OCI-LY7 (cell line): Measurements from ENCODE around the gene ADCY9. TPM values are rescaled to one million over a fixed set of nuclear protein-coding genes. Genes with fewer than 3 reads are reported as not detected.

Source experiments
- BruUV-seq: library from RNA; stranded (reverse); fragments of 400-500 nt; replicated peaks from 2 replicates; lab custom pipeline; 2021; lab: Mats Ljungman, UMichigan
- CTCF ChIA-PET: fragments of 300-600 bp; sonication (Branson Sonifier 250); formaldehyde crosslinking; loops from one replicate; lab custom pipeline; 2022; ENCODE audit warnings: antibody characterized with exemption; ENCODE audit not compliant: unreplicated experiment; lab: Charles Lee
- POLR2A ChIA-PET: fragments of 300-600 bp; sonication (Branson Sonifier 250); formaldehyde crosslinking; loops from one replicate; lab custom pipeline; 2022; ENCODE audit warnings: antibody characterized with exemption; lab: Charles Lee
- DNase-seq: peaks from one replicate; pipeline ENCODE4 v3.0.0-alpha.2; 2015; ENCODE audit warnings: low spot score
- H2AFZ ChIP-seq: fragments of 200-600 bp; sonication (generic), shearing (Covaris generic); 2 replicates; pipeline ENCODE4 v1.6.1; 2014; ENCODE audit warnings: mild to moderate bottlenecking, antibody characterized with exemption, low read length, moderate library complexity
- H3K27ac ChIP-seq: fragments of 200-600 bp; sonication (generic); 2 replicates; pipeline ENCODE4 v1.5.1; 2014; ENCODE audit warnings: mixed run types, low read depth, mild to moderate bottlenecking, moderate library complexity, low read length, inconsistent platforms; ENCODE audit not compliant: poor library complexity, severe bottlenecking
- H3K36me3 ChIP-seq: fragments of 200-600 bp; sonication (generic); 2 replicates; pipeline ENCODE4 v1.6.1; 2014; ENCODE audit warnings: mild to moderate bottlenecking, antibody characterized with exemption, low read length, moderate library complexity, mixed read lengths; ENCODE audit not compliant: insufficient read depth
- H3K4me1 ChIP-seq: fragments of 200-600 bp; sonication (generic); 2 replicates; pipeline ENCODE4 v1.5.1; 2014; ENCODE audit warnings: mild to moderate bottlenecking, low read length; ENCODE audit not compliant: insufficient read depth, poor library complexity, severe bottlenecking
- H3K4me2 ChIP-seq: fragments of 200-600 bp; sonication (generic); 2 replicates; pipeline ENCODE4 v1.6.1; 2014; ENCODE audit warnings: mild to moderate bottlenecking, low read length
- H3K4me3 ChIP-seq: fragments of 200-600 bp; sonication (generic); 2 replicates; pipeline ENCODE4 v1.5.1; 2014; ENCODE audit warnings: mild to moderate bottlenecking, low read depth, low read length; ENCODE audit not compliant: poor library complexity, severe bottlenecking
- H3K79me2 ChIP-seq: fragments of 200-600 bp; sonication (generic); 2 replicates; pipeline ENCODE4 v1.6.1; 2016; ENCODE audit warnings: low read depth, mild to moderate bottlenecking, low read length, moderate library complexity, mixed read lengths; ENCODE audit not compliant: insufficient read depth
- H3K9me2 ChIP-seq: fragments of 200-600 bp; sonication (generic); 2 replicates; pipeline ENCODE4 v1.6.1; 2016; ENCODE audit warnings: mild to moderate bottlenecking, low read length, mixed read lengths; ENCODE audit not compliant: insufficient read depth
- H3K9me3 ChIP-seq: fragments of 200-600 bp; sonication (generic); 2 replicates; pipeline ENCODE4 v1.6.1; 2014; ENCODE audit warnings: mild to moderate bottlenecking, mixed run types, low read length, mixed read lengths
- H4K20me1 ChIP-seq: fragments of 200-600 bp; sonication (generic); 2 replicates; pipeline ENCODE4 v1.6.1; 2014; ENCODE audit warnings: mild to moderate bottlenecking, antibody characterized with exemption, low read length, moderate library complexity, mixed read lengths; ENCODE audit not compliant: insufficient read depth
- CTCF ChIP-seq: fragments of 200-600 bp; sonication (generic); conservative IDR thresholded peaks from 2 replicates; pipeline ENCODE4 v1.5.1; 2014; ENCODE audit warnings: mild to moderate bottlenecking, antibody characterized with exemption, low read length, moderate library complexity, mixed read lengths
- EZH2phosphoT487 ChIP-seq: fragments of 200-600 bp; sonication (generic); IDR thresholded peaks from 2 replicates; pipeline ENCODE4 v1.6.1; 2018; ENCODE audit warnings: low read depth, borderline replicate concordance, mild to moderate bottlenecking, mixed run types, antibody characterized with exemption, low read length, moderate library complexity, mixed read lengths
- intact Hi-C: fragments of 100-400 bp; cut with micrococcal nuclease; formaldehyde crosslinking; loops from one replicate; pipeline ENCODE4 v1.10.0; 2022; ENCODE audit not compliant: unreplicated experiment
- total RNA-seq, 2 experiments: library from RNA; depleted of rRNA in 1 of 2; stranded (reverse); fragments of >200 nt in 1 of 2; shearing (Covaris generic) in 1 of 2; gene quantifications; 2 replicates each; pipeline ENCODE4 v1.2.3, GENCODE V29; 2014 to 2022

Gene ADCY9
- total RNA-seq, 2 experiments from 2014 or later, result 0.22 to 0.34 TPM

- Histone ChIP-seq H3K36me3 (no peaks in the 10 kb centered on the region), H3K4me2 (no peak overlapping the region), H3K4me3 (no peak overlapping the region), H3K9me3 (no peaks in the 10 kb centered on the region), H3K4me1 (no peaks in the 10 kb centered on the region), H4K20me1 (no peaks in the 10 kb centered on the region), H3K27ac (no peak overlapping the region), H2AFZ (no peak overlapping the region), H3K79me2 (no peaks in the 10 kb centered on the region), H3K9me2 (no peaks in the 10 kb centered on the region)
- no peak for DNase-seq
- ChIA-PET CTCF (no interaction called here), POLR2A (no interaction called here)
- TF ChIP-seq EZH2phosphoT487 (no peak), CTCF (no peak)
- intact Hi-C loops, result no loop called here
- no TSS peak for BruUV-seq
Observed at GRCh38 chr16:4034963-4035362, 81.3 kb downstream of the ADCY9 start.

GRCh38 chr16:4033951-4034350 lies 82.3 kb downstream of the ADCY9 start:
- no TSS peak for BruUV-seq
- CTCF ChIA-PET, result no interaction called here
- Histone ChIP-seq H3K4me1 (no peaks in the 10 kb centered on the region), H3K4me2 (no peak overlapping the region), H2AFZ (no peak overlapping the region), H3K36me3 (no peaks in the 10 kb centered on the region), H3K9me2 (no peaks in the 10 kb centered on the region), H4K20me1 (no peaks in the 10 kb centered on the region), H3K27ac (no peak overlapping the region), H3K9me3 (no peaks in the 10 kb centered on the region), H3K4me3 (no peak overlapping the region), H3K79me2 (no peaks in the 10 kb centered on the region)
- no peak for TF ChIP-seq CTCF
- POLR2A ChIA-PET, result no interaction called here
- no peak for DNase-seq
- intact Hi-C loops, result no loop called here

DNA sequence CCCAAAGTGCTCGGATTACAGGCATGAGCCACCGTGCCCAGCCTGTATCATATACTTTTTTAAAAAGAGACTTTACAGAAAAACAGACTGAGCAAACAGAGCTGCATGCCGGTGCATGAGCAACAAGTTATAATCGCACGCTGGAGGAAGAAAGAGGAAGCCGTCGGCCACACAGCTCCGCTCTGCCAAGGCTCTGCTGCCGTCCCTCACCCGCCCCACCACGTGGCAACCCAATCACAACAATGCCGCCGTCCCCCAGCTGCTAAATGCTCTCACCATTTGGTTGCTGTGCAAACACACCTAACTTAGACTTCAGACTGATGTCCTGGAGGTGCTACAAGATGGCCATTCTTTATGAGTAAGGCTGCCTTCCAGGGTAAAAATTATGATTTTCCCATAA lies 83.5 kb downstream of the ADCY9 start:
- H3K4me3 ChIP-seq, result no peak overlapping the region
- H3K27ac ChIP-seq, result no peak overlapping the region
- POLR2A ChIA-PET, result no interaction called here
- no peaks in the 10 kb centered on the region for H4K20me1 ChIP-seq
- H3K4me1 ChIP-seq, result no peaks in the 10 kb centered on the region
- H2AFZ ChIP-seq, result no peak overlapping the region
- CTCF ChIA-PET, result no interaction called here
- peak; percentile 31 for DNase-seq
- H3K79me2 ChIP-seq, result no peaks in the 10 kb centered on the region
- no TSS peak for BruUV-seq
- no peaks in the 10 kb centered on the region for H3K9me2 ChIP-seq
- intact Hi-C loops, result no loop called here
- H3K36me3 ChIP-seq, result no peaks in the 10 kb centered on the region
- H3K9me3 ChIP-seq, result no peaks in the 10 kb centered on the region
- H3K4me2 ChIP-seq, result no peak overlapping the region
- TF ChIP-seq CTCF (no peak), EZH2phosphoT487 (no peak)
